HAP-1 (cell line): ENCODE measurements around the gene BHLHE23.

Experiments used
- DNase-seq, 2 experiments: peaks; one replicate each; pipeline ENCODE4 v3.0.0-alpha.2; 2016 to 2020; ENCODE audit warnings: low spot score in 2 of 2
- H3K27me3 ChIP-seq: fragments of 250-450 bp; sonication (Bioruptor Pico); 2 replicates; pipeline ENCODE4 v1.5.1; 2020; ENCODE audit warnings: low read depth, mild to moderate bottlenecking, moderate library complexity
- H3K36me3 ChIP-seq: fragments of 250-450 bp; sonication (Bioruptor Pico); replicated peaks from 2 replicates; pipeline ENCODE4 v1.5.1; 2020; ENCODE audit warnings: mild to moderate bottlenecking
- H3K4me1 ChIP-seq: fragments of 250-450 bp; sonication (Bioruptor Pico); 2 replicates; pipeline ENCODE4 v1.5.1; 2020; ENCODE audit warnings: mild to moderate bottlenecking
- H3K4me3 ChIP-seq: fragments of 250-450 bp; sonication (Bioruptor Pico); 2 replicates; pipeline ENCODE4 v1.5.1; 2020; ENCODE audit warnings: mild to moderate bottlenecking, moderate library complexity
- H3K9me3 ChIP-seq: fragments of 250-450 bp; sonication (Bioruptor Pico); 2 replicates; pipeline ENCODE4 v1.5.1; 2020; ENCODE audit warnings: mild to moderate bottlenecking, moderate library complexity
- in situ Hi-C: fragments of 300-500 bp; cut with MboI; formaldehyde crosslinking; loops from 3 replicates; pipeline ENCODE4 v1.14.3; 2020; ENCODE audit warnings: low sequenced_read_pairs, inconsistent platforms, mixed read lengths

BHLHE23 gene

DNA sequence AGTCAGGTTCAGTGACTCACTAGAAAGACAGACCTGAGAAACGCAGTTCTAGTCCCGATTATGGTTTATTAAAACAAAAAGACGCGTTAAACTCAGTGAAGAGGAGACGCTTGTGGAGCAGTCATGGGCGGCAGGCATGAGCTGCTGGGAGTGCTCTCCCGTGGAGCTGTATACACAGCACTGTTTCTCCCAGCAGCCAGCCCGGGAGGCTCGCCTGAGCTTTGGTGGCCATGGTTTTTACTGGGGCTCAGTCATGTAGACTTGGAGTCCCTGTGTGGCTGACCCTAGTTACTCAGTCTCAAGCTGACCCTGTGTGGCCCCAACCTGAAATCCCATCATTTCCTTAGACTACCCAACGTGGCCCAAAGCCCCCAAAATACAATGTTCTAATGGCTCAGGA, 41.2 kb upstream of the BHLHE23 start:
- H3K4me3 ChIP-seq = no peak overlapping the region
- in situ Hi-C loops = no loop called here
- H3K27me3 ChIP-seq = peaks cover 41% of the 10 kb centered on the region
- no peaks in the 10 kb centered on the region for H3K4me1 ChIP-seq
- H3K36me3 ChIP-seq = no peaks in the 10 kb centered on the region
- DNase-seq = no peak
- H3K9me3 ChIP-seq = no peaks in the 10 kb centered on the region

- Histone ChIP-seq H3K36me3 (no peaks in the 10 kb centered on the region), H3K27me3 (peaks cover 47% of the 10 kb centered on the region), H3K9me3 (no peaks in the 10 kb centered on the region), H3K4me3 (no peak overlapping the region), H3K4me1 (no peaks in the 10 kb centered on the region)
- no peak for DNase-seq
- in situ Hi-C loops = no loop called here
Observed at GRCh38 chr20:63047267-63047666, 40.5 kb upstream of the BHLHE23 start.

- DNase-seq = no peak
- H3K4me3 ChIP-seq = no peak overlapping the region
- H3K27me3 ChIP-seq = peaks cover 49% of the 10 kb centered on the region
- no peaks in the 10 kb centered on the region for H3K4me1 ChIP-seq
- in situ Hi-C loops = no loop called here
- no peaks in the 10 kb centered on the region for H3K9me3 ChIP-seq
- H3K36me3 ChIP-seq = no peaks in the 10 kb centered on the region
Observed at GRCh38 chr20:63046841-63047240, 40.1 kb upstream of the BHLHE23 start.

DNA sequence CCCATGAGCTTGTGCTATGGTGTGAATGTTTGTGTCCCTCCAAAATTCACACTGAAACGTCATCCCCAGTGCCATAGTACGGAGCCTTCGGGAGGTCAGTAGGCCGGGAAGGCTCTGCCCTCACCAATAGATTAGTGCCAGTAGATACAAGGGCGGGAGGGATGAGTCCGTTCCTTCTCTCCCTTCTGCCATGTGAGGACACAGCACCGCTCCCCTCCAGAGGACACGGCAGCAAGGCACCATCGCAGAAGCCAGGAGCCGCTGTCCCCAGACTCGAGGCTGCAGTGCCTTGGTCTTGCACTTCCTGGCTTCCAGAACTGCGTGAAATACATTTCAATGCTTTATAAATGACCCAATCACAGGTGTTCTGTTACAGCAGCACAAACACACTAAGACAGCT, 39.2 kb upstream of the BHLHE23 start:
- Histone ChIP-seq H3K4me3 (no peak overlapping the region), H3K27me3 (peaks cover 49% of the 10 kb centered on the region), H3K4me1 (no peaks in the 10 kb centered on the region), H3K9me3 (no peaks in the 10 kb centered on the region), H3K36me3 (no peaks in the 10 kb centered on the region)
- in situ Hi-C loops = no loop called here
- no peak for DNase-seq

DNA sequence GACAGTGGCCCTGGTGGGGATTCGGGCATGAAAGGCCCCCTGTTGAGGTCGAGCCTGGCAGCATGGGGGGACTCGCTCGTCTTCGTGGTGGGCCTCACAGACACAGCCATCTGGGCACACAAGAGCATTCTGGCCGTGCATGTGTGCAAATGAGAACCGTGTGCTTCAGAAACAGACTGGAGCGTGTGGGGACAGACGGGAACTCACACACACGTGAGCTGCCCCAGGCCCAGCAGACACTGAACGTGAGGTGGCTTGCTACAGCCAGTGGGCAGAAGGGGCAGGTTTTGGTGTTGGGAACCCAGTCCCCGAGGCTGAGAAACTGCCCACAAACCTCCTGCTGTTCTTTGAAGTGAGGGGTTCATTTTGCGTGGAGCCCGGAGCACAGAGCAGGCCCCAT, 38.6 kb upstream of the BHLHE23 start:
- peaks cover 54% of the 10 kb centered on the region for H3K27me3 ChIP-seq
- H3K36me3 ChIP-seq = no peaks in the 10 kb centered on the region
- no peak overlapping the region for H3K4me3 ChIP-seq
- H3K4me1 ChIP-seq = no peaks in the 10 kb centered on the region
- DNase-seq = no peak
- in situ Hi-C loops = no loop called here
- no peaks in the 10 kb centered on the region for H3K9me3 ChIP-seq

GRCh38 chr20:63044605-63045004, 37.8 kb upstream of the BHLHE23 start:
- Histone ChIP-seq H3K27me3 (peaks cover 57% of the 10 kb centered on the region), H3K9me3 (no peaks in the 10 kb centered on the region; the same call in 1 of the 2 replicates), H3K4me1 (no peaks in the 10 kb centered on the region), H3K4me3 (no peak overlapping the region), H3K36me3 (no peaks in the 10 kb centered on the region)
- DNase-seq = no peak
- in situ Hi-C loops = no loop called here

GRCh38 chr20:63044204-63044600, 37.4 kb upstream of the BHLHE23 start:
- no peaks in the 10 kb centered on the region for H3K36me3 ChIP-seq
- no peak overlapping the region for H3K4me3 ChIP-seq
- in situ Hi-C loops = no loop called here
- H3K4me1 ChIP-seq = no peaks in the 10 kb centered on the region
- H3K27me3 ChIP-seq = peaks cover 54% of the 10 kb centered on the region
- DNase-seq = no peak
- H3K9me3 ChIP-seq = no peaks in the 10 kb centered on the region; the same call in 1 of the 2 replicates

GRCh38 chr20:63043348-63044203, 36.8 kb upstream of the BHLHE23 start:
- H3K4me3 ChIP-seq = no peak overlapping the region
- H3K27me3 ChIP-seq = peaks cover 54% of the 10 kb centered on the region
- H3K36me3 ChIP-seq = no peaks in the 10 kb centered on the region
- no peak for DNase-seq
- H3K9me3 ChIP-seq = no peaks in the 10 kb centered on the region; the same call in 1 of the 2 replicates
- in situ Hi-C loops = no loop called here
- H3K4me1 ChIP-seq = no peaks in the 10 kb centered on the region

DNA sequence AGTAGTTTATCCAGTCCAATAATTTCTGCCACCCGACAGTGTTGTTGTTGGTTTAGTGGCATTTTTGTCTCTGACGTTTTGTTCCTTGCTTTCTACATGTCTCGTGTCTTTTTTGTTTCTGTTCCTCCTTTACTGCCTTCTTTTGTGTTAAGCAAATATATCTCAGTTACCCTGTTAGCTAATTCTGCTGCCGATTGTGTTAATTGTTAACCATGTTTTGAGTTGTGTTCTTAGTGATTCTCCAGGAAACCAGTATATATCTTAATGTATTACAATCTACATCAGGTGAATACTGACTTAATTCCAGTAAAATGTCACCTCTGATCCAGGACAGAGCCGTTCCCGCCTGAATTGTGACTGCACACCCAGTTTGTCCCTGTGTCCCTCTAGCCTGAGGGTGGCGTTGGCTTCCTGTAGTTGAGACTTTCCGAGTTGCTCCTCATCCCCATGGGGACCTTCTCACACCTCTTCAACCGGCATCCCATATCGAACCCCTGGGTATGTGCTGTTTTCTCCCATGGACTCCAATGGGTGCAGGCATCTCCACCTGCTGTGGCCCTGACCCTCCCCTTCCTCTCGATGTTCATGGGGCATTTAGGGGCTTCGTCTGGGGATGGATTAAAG, 35.8 kb upstream of the BHLHE23 start:
- Histone ChIP-seq H3K4me3 (no peak overlapping the region), H3K4me1 (no peaks in the 10 kb centered on the region), H3K9me3 (no peaks in the 10 kb centered on the region; the same call in 1 of the 2 replicates), H3K27me3 (peaks cover 54% of the 10 kb centered on the region), H3K36me3 (no peaks in the 10 kb centered on the region)
- in situ Hi-C loops = no loop called here
- DNase-seq = no peak

DNA sequence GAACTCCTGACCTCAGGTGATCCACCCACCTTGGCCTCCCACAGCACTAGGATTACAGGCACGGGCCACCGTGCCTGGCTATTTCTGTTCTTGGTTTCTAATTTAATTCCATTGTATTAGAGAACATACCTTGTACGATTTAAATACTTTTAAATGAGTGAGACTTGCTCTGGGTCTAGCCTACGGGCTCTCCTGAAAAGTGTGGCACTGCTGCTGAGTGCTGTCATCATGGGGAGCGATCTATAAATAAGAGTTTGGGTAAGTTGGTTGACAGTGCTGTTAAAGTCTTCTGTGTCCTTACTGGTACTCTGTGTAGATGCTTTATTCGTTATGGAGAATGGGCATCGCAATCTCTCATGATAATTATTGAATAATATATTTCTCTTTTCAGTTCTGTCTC, 35.0 kb upstream of the BHLHE23 start:
- in situ Hi-C loops = no loop called here
- Histone ChIP-seq H3K4me3 (no peak overlapping the region), H3K27me3 (peaks cover 54% of the 10 kb centered on the region), H3K36me3 (no peaks in the 10 kb centered on the region), H3K4me1 (no peaks in the 10 kb centered on the region), H3K9me3 (no peaks in the 10 kb centered on the region; the same call in 1 of the 2 replicates)
- DNase-seq = no peak

- Histone ChIP-seq H3K27me3 (peaks cover 29% of the 10 kb centered on the region), H3K4me3 (no peak overlapping the region), H3K36me3 (no peaks in the 10 kb centered on the region), H3K9me3 (no peaks in the 10 kb centered on the region; the same call in 1 of the 2 replicates), H3K4me1 (peaks cover 9% of the 10 kb centered on the region)
- in situ Hi-C loops = no loop called here
- DNase-seq = no peak
Observed at GRCh38 chr20:63037669-63038268, 31.0 kb upstream of the BHLHE23 start.

GRCh38 chr20:63036291-63036690, 29.5 kb upstream of the BHLHE23 start:
- DNase-seq = no peak
- H3K4me1 ChIP-seq = peaks cover 10% of the 10 kb centered on the region
- in situ Hi-C loops = no loop called here
- peaks cover 14% of the 10 kb centered on the region for H3K27me3 ChIP-seq
- H3K9me3 ChIP-seq = no peaks in the 10 kb centered on the region; the same call in 1 of the 2 replicates
- no peaks in the 10 kb centered on the region for H3K36me3 ChIP-seq
- H3K4me3 ChIP-seq = no peak overlapping the region

- H3K4me3 ChIP-seq = no peak overlapping the region
- in situ Hi-C loops = no loop called here
- no peaks in the 10 kb centered on the region; the same call in 1 of the 2 replicates for H3K9me3 ChIP-seq
- H3K36me3 ChIP-seq = no peaks in the 10 kb centered on the region
- DNase-seq = no peak
- peaks cover 10% of the 10 kb centered on the region for H3K27me3 ChIP-seq
- peaks cover 10% of the 10 kb centered on the region for H3K4me1 ChIP-seq
Observed at GRCh38 chr20:63035603-63036185, 28.9 kb upstream of the BHLHE23 start.
